K562 (cell line): ENCODE data around the gene TMEM107. TPM values are rescaled to one million over a fixed set of nuclear protein-coding genes. Genes with fewer than 3 reads are reported as not detected.
A peak's percentile ranks its signal among the peaks of the same experiment; 100 is the strongest.

ENCODE experiments used
- BCOR ChIP-seq: fragments of 450-650 bp; IDR thresholded peaks from 2 replicates; pipeline ENCODE4 v1.6.1; 2016
- BDP1 ChIP-seq: IDR thresholded peaks from 3 replicates; pipeline ENCODE4 v1.6.1; 2011; ENCODE audit not compliant: insufficient read length, insufficient read depth
- CCAR2 ChIP-seq: fragments of 200-400 bp; formaldehyde crosslinking; IDR thresholded peaks from 2 replicates; pipeline ENCODE4 v1.6.1; 2017; ENCODE audit warnings: mild to moderate bottlenecking, low read depth, low read length
- CSDE1 ChIP-seq, 2 experiments: fragments of 450-650 bp; IDR thresholded peaks; 2 replicates each; pipeline ENCODE4 v1.6.1; 2016; ENCODE audit warnings: mild to moderate bottlenecking in 1 of 2
- ETV6 ChIP-seq, 3 experiments: fragments of 150-350 bp in 1 of 3; sonication (generic) in 1 of 3; formaldehyde crosslinking in 1 of 3; IDR thresholded peaks; 2 replicates each; pipeline versions ENCODE4 v1.6.1 to v1.8.0; 2014 to 2022; ENCODE audit warnings: borderline replicate concordance in 2 of 3, low read depth in 2 of 3, antibody characterized with exemption in 1 of 3, low read length in 1 of 3, mild to moderate bottlenecking in 1 of 3, missing genetic modification reagents in 1 of 3
- HDAC1 ChIP-seq, 2 experiments: fragments of 450-650 bp; IDR thresholded peaks; 2 replicates each; pipeline ENCODE4 v1.6.1; 2016 to 2017; ENCODE audit warnings: inconsistent platforms in 1 of 2, mild to moderate bottlenecking in 1 of 2, moderate library complexity in 1 of 2
- HMG20B ChIP-seq: fragments of 250-450 bp; sonication (Bioruptor Pico); IDR thresholded peaks from 2 replicates; pipeline ENCODE4 v1.5.0; 2021; ENCODE audit warnings: mild to moderate bottlenecking
- HNRNPL ChIP-seq: fragments of 200-400 bp; formaldehyde crosslinking; IDR thresholded peaks from 2 replicates; pipeline ENCODE4 v1.6.1; 2017; ENCODE audit warnings: low read depth, mild to moderate bottlenecking, low read length
- MAFF ChIP-seq: IDR thresholded peaks from 2 replicates; pipeline ENCODE4 v1.6.1; 2012; ENCODE audit warnings: low read length, improper control_type of control experiment
- MXI1 ChIP-seq: IDR thresholded peaks from 2 replicates; pipeline ENCODE4 v1.6.1; 2011; ENCODE audit warnings: low read depth, mild to moderate bottlenecking, improper control_type of control experiment, low read length
- NR4A1 ChIP-seq, 2 experiments: fragments of 250-450 bp in 1 of 2; fragments of 450-650 bp in 1 of 2; sonication (Bioruptor Pico) in 1 of 2; IDR thresholded peaks; 2 replicates each; pipeline versions ENCODE4 v1.4.0 to v1.6.1; 2016 to 2020; ENCODE audit warnings: mild to moderate bottlenecking in 2 of 2, missing compliant biosample characterization in 1 of 2, missing genetic modification characterization in 1 of 2, moderate library complexity in 1 of 2
- POLR2AphosphoS5 ChIP-seq: IDR thresholded peaks from 2 replicates; pipeline ENCODE4 v1.6.1; 2011; ENCODE audit warnings: mild to moderate bottlenecking, low read depth, low read length, moderate library complexity; ENCODE audit not compliant: control insufficient read depth, insufficient read depth
- RB1 ChIP-seq: fragments of 450-650 bp; IDR thresholded peaks from 2 replicates; pipeline ENCODE4 v1.6.1; 2017; ENCODE audit warnings: low read depth, mild to moderate bottlenecking
- SMAD3 ChIP-seq: fragments of 450-650 bp; formaldehyde crosslinking; conservative IDR thresholded peaks from 2 replicates; pipeline ENCODE4 v1.4.0; 2020; ENCODE audit warnings: mild to moderate bottlenecking
- ZNF395 ChIP-seq: fragments of 200-800 bp; sonication (Bioruptor generic); IDR thresholded peaks from 2 replicates; pipeline ENCODE4 v1.6.1; 2017; ENCODE audit warnings: missing genetic modification characterization, missing compliant biosample characterization
- ZNF407 ChIP-seq: fragments of 450-650 bp; IDR thresholded peaks from 2 replicates; pipeline ENCODE4 v1.6.1; 2016; ENCODE audit warnings: low read depth
- ZNF764 ChIP-seq: fragments of 250-450 bp; sonication (Bioruptor Pico); IDR thresholded peaks from 2 replicates; pipeline ENCODE4 v1.4.0; 2020; ENCODE audit warnings: low read depth, mild to moderate bottlenecking, moderate library complexity
- ZNF766 ChIP-seq: fragments of 200-800 bp; sonication (Bioruptor generic); conservative IDR thresholded peaks from 2 replicates; pipeline ENCODE4 v1.6.1; 2016; ENCODE audit warnings: missing genetic modification characterization, missing compliant biosample characterization
- polyA plus RNA-seq, 8 experiments: library from polyadenylated mRNA; depleted of rRNA in 4 of 8; stranded (reverse) in 5 of 8; unstranded in 3 of 8; fragments of >200 nt; fragmentation: Nextera tagmentation in 2 of 8; fragmentation: Illumina TruSeq in 1 of 8; extraction: Ambion mirVana in 2 of 8; extraction: Trizol in 1 of 8; gene quantifications; 2 replicates each; pipeline versions ENCODE4 v1.2.1 to v1.2.3, GENCODE V29; 2011 to 2014; ENCODE audit warnings: inconsistent platforms in 1 of 8, missing spikeins in 1 of 8
- total RNA-seq, 7 experiments: library from RNA; depleted of rRNA in 6 of 7; stranded (reverse); fragments of >200 nt in 6 of 7; fragmentation: Illumina TruSeq in 2 of 7; extraction: Trizol in 2 of 7; gene quantifications; 2 replicates each; pipeline versions ENCODE4 v1.2.1 to v1.2.3, GENCODE V29; 2011 to 2021; ENCODE audit warnings: low replicate concordance in 1 of 7

TMEM107 gene
- total and polyA plus RNA-seq, 9 of the 15 experiments (the other 6 are each of a cell fraction or from before 2014, with no cell fraction given), result 7.1 to 26.2 (median 16.9) TPM

- TF ChIP-seq CSDE1 (IDR thresholded peaks at IDR 0.05), result peak in 1 of 2 experiments; percentile 61; a peak in 2 of 4 replicates
- TF ChIP-seq HMG20B, result no peak
- peak; percentile 10; the same call in 1 of the 2 replicates for TF ChIP-seq RB1
- peak; percentile 65; the same call in 1 of the 2 replicates for TF ChIP-seq ZNF407
- no peak for TF ChIP-seq SMAD3 (CRISPR knock-in tag)
- peak; percentile 78 for TF ChIP-seq BDP1
- no peak for TF ChIP-seq CCAR2
- no peak for TF ChIP-seq NR4A1 (CRISPR knock-in tag; IDR thresholded peaks at IDR 0.05)
- TF ChIP-seq NR4A1 (tag; IDR thresholded peaks at IDR 0.05), result no peak
- TF ChIP-seq HNRNPL, result no peak
- TF ChIP-seq ZNF766 (CRISPR knock-in tag), result no peak
- TF ChIP-seq POLR2AphosphoS5, result no peak
- TF ChIP-seq HDAC1 (IDR thresholded peaks at IDR 0.05), result peak in 1 of 2 experiments; percentile 88; a peak in 2 of 4 replicates
- peak; percentile 80 for TF ChIP-seq ZNF395
- peak; percentile 30; the same call in 1 of the 2 replicates for TF ChIP-seq BCOR
- 0 out of 2 replicates have a peak, but pooled peaks have one; percentile 62 for TF ChIP-seq ZNF764 (CRISPR knock-in tag)
- peak; percentile 60 for TF ChIP-seq MXI1
- no peak for TF ChIP-seq MAFF
- TF ChIP-seq ETV6 (IDR thresholded peaks at IDR 0.05; ENCODE audit: borderline replicate concordance in 1 of 2, low read depth in 2 of 2, low read length in 1 of 2), result peak in 1 of 2 experiments; percentile 2; a peak in 1 of 4 replicates
- TF ChIP-seq ETV6 (CRISPR knock-in tag; IDR thresholded peaks at IDR 0.05; ENCODE audit: borderline replicate concordance), result no peak
Measured at GRCh38 chr17:8221663-8222379, 45.6 kb upstream of the TMEM107 start (continued).
